ENCODE data around the gene SCAANT1. TPM values are rescaled to one million over a fixed set of nuclear protein-coding genes. Genes with fewer than 3 reads are reported as not detected.

Gene SCAANT1
- polyA plus RNA-seq, 3 donors, result not detected

DNA sequence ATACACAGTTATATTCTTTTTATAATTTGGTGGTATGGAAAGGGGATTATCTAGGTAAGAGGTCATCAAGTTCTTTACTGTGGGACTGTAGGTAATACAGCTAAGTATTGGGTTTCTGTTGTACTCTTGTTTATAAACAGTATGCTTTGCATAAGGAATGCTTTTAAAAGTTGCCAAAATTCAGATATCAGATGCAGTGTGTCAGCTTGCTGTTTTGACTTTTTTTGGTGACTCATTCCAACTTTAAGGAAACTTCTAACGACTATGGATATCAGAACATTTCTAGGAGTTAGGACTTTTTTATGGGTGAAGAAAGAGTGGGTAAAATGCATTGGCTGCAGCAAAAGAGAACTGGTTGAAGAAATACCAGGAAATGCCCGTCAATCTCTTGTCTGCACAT is 2.8 kb downstream of the SCAANT1 start:
- H3K27ac ChIP-seq (ENCODE audit: low read depth in 1 of 2, low read length in 2 of 2), result no peak overlapping the region
- H3K4me1 Mint-ChIP-seq, result peaks cover 39% of the 10 kb centered on the region
- peaks cover 30 to 38% of the 10 kb centered on the region in 2 donors for H3K36me3 Mint-ChIP-seq
- H3K4me3 Mint-ChIP-seq, result no peak overlapping the region
- H3K79me2 ChIP-seq (ENCODE audit: insufficient read depth, low read length), result peaks cover 51% of the 10 kb centered on the region
- no CpG with 5 or more reads among the region's 2 CpGs for WGBS (ENCODE audit: insufficient coverage)
- H3K27ac Mint-ChIP-seq, result no peak overlapping the region
- H3K9ac ChIP-seq (ENCODE audit: insufficient read depth, low read length, poor library complexity, severe bottlenecking), result no peak overlapping the region
- peaks cover 3 to 27% of the 10 kb centered on the region in 2 donors for H3K36me3 ChIP-seq (replicated peaks in 1 of 2; ENCODE audit: control insufficient read depth in 1 of 2, insufficient read depth in 2 of 2, low read length in 2 of 2)
- no peak overlapping the region for H3K4me2 ChIP-seq (replicated peaks; ENCODE audit: extremely low read depth, low read length, poor library complexity, severe bottlenecking)
- H3K4me3 ChIP-seq (replicated peaks in 1 of 3; ENCODE audit: low read depth in 2 of 3, low read length in 3 of 3), result no peak overlapping the region
- H3K9me3 ChIP-seq (replicated peaks in 1 of 2; ENCODE audit: control insufficient read depth in 1 of 2, insufficient read depth in 1 of 2, low read length in 2 of 2), result no peaks in the 10 kb centered on the region
- peaks cover 29 to 41% of the 10 kb centered on the region in 2 donors for H3K4me1 ChIP-seq (ENCODE audit: control insufficient read depth in 1 of 2, insufficient read depth in 2 of 2, low read length in 2 of 2)
- TF ChIP-seq, protein P1, sequence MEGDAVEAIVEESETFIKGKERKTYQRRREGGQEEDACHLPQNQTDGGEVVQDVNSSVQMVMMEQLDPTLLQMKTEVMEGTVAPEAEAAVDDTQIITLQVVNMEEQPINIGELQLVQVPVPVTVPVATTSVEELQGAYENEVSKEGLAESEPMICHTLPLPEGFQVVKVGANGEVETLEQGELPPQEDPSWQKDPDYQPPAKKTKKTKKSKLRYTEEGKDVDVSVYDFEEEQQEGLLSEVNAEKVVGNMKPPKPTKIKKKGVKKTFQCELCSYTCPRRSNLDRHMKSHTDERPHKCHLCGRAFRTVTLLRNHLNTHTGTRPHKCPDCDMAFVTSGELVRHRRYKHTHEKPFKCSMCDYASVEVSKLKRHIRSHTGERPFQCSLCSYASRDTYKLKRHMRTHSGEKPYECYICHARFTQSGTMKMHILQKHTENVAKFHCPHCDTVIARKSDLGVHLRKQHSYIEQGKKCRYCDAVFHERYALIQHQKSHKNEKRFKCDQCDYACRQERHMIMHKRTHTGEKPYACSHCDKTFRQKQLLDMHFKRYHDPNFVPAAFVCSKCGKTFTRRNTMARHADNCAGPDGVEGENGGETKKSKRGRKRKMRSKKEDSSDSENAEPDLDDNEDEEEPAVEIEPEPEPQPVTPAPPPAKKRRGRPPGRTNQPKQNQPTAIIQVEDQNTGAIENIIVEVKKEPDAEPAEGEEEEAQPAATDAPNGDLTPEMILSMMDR (IDR thresholded peaks at IDR 0.05), result no peak
- peaks cover 0 to 3% (median 0%) of the 10 kb centered on the region in 3 donors for H3K27me3 Mint-ChIP-seq (ENCODE audit: low read depth in 3 of 3)
- H2AFZ ChIP-seq (ENCODE audit: insufficient read depth, low read depth, low read length, poor library complexity, severe bottlenecking), result no peak overlapping the region
- DNase-seq, result no peak
- H4K20me1 ChIP-seq (ENCODE audit: insufficient read depth, low read length), result peaks cover 40% of the 10 kb centered on the region
- no peaks in the 10 kb centered on the region for H3K27me3 ChIP-seq (ENCODE audit: control insufficient read depth in 2 of 2, insufficient read depth in 2 of 2, low read length in 2 of 2)
- no peaks in the 10 kb centered on the region for H3K9me3 Mint-ChIP-seq
- intact Hi-C loops (cut with micrococcal nuclease), result no loop called here

DNA sequence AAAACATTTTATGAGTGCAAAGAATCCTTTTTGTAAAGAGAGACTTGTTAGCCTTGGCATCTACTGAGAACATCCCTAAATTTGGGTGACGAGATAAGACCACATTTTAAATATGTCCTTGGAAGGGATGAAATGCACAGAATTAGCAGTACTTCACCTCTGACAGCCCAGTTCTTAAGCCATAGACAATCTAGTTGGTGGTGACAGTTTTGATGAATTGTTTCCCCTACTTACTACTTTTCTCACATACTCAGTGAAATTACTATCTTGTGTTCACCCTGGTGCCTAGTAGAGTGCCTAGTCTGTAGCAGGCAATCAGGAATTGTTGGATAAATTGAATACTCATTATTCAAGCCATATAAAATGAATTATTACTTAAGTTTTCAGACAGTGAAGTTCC is 3.4 kb downstream of the SCAANT1 start:
- Mint-ChIP-seq H3K27ac (no peak overlapping the region), H3K9me3 (no peaks in the 10 kb centered on the region), H3K4me1 (peaks cover 32% of the 10 kb centered on the region), H3K36me3 (peaks cover 30 to 32% of the 10 kb centered on the region in 2 donors), H3K4me3 (no peak overlapping the region), H3K27me3 (ENCODE audit: low read depth in 3 of 3) (peaks cover 0 to 3% (median 0%) of the 10 kb centered on the region in 3 donors)
- Histone ChIP-seq H3K4me1 (ENCODE audit: control insufficient read depth in 1 of 2, insufficient read depth in 2 of 2, low read length in 2 of 2) (peaks cover 22 to 34% of the 10 kb centered on the region in 2 donors), H3K27ac (ENCODE audit: low read depth in 1 of 2, low read length in 2 of 2) (no peak overlapping the region), H2AFZ (ENCODE audit: insufficient read depth, low read depth, low read length, poor library complexity, severe bottlenecking) (no peak overlapping the region), H3K36me3 (replicated peaks in 1 of 2; ENCODE audit: control insufficient read depth in 1 of 2, insufficient read depth in 2 of 2, low read length in 2 of 2) (peaks cover 3 to 31% of the 10 kb centered on the region in 2 donors), H3K4me2 (replicated peaks; ENCODE audit: extremely low read depth, low read length, poor library complexity, severe bottlenecking) (no peak overlapping the region), H3K9me3 (replicated peaks in 1 of 2; ENCODE audit: control insufficient read depth in 1 of 2, insufficient read depth in 1 of 2, low read length in 2 of 2) (no peaks in the 10 kb centered on the region), H3K27me3 (ENCODE audit: control insufficient read depth in 2 of 2, insufficient read depth in 2 of 2, low read length in 2 of 2) (no peaks in the 10 kb centered on the region), H3K9ac (ENCODE audit: insufficient read depth, low read length, poor library complexity, severe bottlenecking) (no peak overlapping the region), H3K4me3 (replicated peaks in 1 of 3; ENCODE audit: low read depth in 2 of 3, low read length in 3 of 3) (no peak overlapping the region), H3K79me2 (ENCODE audit: insufficient read depth, low read length) (peaks cover 46% of the 10 kb centered on the region), H4K20me1 (ENCODE audit: insufficient read depth, low read length) (peaks cover 40% of the 10 kb centered on the region)
- intact Hi-C loops (cut with micrococcal nuclease), result no loop called here
- WGBS (ENCODE audit: insufficient coverage), result no CpG with 5 or more reads among the region's 1 CpG
- DNase-seq, result no peak
- TF ChIP-seq, protein P1 (IDR thresholded peaks at IDR 0.05), result no peak
